ENCODE results near the gene INHBA.

INHBA gene
- total RNA-seq, result 0 reads per million in 3 experiments

- no peak for DNase-seq
Observed at GRCh38 chr7:41702635-41703371, at the start of gene INHBA. Gene INHBA (minus strand): TSS chr7:41703090. CDS start chr7:41700374, 2,716 bp downstream.

DNA sequence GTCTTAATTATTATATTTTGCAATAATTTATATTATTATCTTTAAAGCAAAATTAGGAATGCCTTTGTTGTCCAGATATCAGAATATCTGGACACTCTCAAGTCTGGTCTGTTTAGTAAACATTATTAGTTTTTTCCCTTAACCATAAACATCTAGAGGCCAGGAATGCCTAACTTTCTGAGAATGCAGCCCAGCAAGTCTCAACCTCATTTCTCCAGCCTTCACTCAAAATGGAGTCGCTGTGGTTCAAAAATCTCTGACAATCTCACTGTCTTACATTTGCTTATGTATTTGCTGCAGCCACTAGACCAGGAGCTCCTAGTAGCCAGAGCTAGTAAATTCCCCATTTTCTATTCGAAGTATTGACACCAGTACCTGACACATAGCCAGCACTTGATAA, 49.7 kb upstream of the INHBA start:
- DNase-seq, result no peak

DNA sequence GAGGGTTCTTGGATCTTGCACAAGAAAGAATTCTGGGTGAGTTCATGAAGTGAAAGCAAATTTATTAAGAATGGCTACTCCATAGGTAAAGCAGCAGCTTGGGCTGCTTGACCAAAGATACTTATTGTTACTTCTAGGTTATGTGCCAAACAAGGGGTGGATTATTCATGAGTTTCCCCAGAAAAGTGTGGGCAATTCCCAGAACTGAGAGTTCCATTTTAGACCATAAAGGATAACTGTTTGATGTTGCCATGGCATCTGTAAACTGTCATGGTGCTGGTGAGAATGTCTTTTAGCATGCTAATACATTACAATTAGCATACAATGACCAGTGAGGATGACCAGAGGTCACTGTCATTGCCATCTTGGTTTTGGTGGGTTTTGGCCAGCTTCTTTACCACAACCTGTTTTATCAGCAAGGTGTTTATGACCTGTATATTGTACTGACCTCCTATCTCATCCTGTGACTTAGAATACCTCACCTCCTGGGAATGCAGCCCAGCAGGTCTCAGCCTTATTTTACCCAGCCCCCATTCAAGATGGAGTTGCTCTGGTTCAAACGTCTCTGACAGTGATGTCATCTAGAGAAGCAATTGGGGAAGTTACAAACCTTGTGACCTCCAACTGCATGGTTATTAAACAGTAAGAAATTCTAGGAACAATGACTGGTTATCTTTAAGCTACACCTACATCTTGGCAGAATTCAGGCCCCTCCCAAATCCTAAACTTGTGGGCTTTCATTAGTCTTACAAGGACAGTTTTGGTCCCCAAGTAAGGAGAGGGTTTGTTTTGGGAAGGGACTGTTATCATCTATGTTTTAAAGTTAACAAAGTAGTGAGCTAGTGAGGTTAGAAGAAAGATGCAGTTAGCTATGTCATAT, 48.0 kb upstream of the INHBA start:
- no peak for DNase-seq

DNA sequence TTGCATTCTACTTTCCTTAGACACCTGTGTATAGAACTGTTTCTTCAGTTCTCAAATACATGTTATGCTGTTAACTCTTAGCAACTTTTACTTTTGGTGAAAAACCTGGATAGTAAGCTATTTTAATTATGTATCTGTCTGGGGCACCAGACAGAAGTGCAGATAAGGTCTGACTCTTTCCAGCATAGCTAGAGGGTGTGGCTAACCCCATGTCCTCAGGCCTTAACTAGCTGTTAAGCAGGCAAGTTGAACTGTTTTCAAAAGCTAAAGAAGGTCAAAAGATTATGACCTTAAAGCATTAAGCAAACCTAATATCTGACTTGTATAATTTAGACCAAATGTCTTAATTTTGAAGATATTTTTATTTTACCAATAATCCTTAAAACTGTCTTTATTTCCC, 45.1 kb upstream of the INHBA start:
- DNase-seq, result no peak

- DNase-seq, result no peak
Observed at GRCh38 chr7:41745451-41745850, 42.6 kb upstream of the INHBA start.

DNA sequence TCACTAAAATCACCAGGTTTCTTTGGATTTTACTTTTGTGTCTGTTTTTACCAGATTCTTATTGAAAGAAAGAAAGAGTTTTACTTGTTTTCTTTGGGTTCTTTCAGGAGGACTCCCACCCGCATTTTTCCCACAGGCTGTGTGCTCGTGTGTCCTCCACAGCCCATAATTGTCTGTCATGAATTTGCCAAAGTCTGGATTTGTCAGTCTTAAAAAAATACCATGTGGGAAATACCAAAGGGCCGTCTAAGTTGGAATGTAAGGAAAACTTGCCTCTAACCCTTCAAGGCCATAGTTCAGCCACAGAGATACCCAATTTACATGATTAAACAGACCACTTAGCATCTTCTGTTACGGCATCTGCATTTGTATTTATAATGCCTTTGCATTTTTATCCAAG, 41.3 kb upstream of the INHBA start:
- DNase-seq, result no peak

DNA sequence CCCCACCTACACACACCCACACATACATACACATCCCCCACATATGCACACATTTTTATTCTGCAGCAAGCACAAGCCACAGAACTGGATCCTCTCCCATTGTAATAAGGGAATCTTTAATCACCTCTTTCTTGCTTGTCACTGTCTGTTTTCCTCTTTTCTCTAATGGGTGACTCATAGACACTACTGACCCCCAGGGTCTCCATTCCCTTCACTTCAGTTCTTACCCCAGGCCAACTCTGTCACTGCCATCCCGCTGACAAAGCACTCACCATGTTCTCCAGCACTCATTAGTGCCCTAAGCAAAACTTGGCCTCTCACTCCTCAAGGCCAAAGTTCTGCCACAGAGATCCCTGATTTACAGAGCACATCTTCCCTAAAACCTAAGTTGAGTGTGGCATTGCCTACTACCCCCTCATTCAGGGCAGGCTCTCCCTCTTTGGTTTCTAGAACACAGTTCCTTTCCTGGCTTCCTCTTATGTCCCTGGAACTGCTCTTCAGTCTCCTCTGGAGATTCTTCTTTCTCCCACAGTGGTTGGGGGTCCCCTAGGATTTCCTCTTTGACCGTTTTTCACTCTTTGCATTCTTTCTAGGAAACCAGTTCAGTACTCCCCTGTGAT, 39.6 kb upstream of the INHBA start:
- no peak for DNase-seq

DNA sequence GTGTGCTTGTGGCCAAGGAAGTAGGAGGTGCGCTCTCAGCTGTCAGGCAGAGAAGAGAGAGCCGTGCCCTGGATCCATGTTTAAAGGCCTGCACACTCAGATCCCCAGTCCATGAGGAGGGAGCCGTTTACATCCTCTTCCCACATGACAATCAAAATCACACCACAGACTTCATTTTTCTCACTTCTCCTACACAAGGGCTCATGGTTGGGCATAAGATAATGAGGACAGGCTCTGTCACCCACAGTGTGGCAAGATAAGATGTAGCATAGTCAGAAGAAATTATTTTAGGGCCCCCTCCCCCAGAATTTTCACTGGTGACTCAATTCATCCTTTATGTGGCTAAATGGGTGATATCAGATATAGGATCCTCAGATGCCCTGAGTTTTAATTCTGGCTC, 35.9 kb upstream of the INHBA start:
- DNase-seq, result no peak

GRCh38 chr7:41738336-41738735, 35.4 kb upstream of the INHBA start:
- DNase-seq, result no peak

- no peak for DNase-seq
Observed at GRCh38 chr7:41735206-41735605, 32.3 kb upstream of the INHBA start.

DNA sequence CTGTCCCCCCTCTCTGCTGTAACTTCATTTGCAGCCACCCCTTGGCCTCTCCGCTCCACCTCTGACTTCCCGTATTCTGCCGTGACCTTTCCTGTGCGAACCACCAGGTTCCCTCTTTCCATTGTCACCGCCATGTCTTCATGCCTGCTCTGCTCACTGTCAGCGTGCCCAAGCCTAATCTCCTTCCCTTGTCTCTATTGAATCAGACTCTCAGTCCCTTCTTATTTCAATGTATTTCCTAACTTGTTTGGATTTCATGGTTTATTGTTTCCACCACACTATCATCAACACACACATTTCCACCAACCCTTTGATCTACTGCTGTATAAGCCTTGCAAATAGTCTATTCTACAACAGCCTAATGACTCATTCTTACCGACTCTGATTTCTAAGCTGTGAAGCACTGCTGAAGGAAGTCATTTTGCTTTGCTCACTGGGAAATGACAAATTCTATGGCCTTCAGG, 30.0 kb upstream of the INHBA start:
- DNase-seq, result no peak

DNA sequence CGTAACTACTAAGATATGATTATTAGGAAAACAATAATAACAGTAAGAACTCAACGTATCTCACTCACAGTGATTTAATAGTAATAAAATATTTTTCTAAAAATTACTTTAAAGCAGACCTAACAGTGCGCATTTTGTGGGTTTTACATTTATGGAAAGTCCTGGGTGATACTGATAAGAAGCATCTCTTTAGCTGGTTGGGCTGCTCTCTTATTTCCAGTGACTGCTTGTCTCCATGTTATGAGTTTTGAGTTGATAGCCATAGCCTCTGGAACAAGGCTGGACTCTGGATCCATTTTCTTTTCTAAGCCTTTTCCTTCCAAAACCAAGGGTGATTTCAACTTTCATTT, 29.5 kb upstream of the INHBA start:
- no peak for DNase-seq

GRCh38 chr7:41731493-41732435, 28.9 kb upstream of the INHBA start:
- DNase-seq, result no peak

DNA sequence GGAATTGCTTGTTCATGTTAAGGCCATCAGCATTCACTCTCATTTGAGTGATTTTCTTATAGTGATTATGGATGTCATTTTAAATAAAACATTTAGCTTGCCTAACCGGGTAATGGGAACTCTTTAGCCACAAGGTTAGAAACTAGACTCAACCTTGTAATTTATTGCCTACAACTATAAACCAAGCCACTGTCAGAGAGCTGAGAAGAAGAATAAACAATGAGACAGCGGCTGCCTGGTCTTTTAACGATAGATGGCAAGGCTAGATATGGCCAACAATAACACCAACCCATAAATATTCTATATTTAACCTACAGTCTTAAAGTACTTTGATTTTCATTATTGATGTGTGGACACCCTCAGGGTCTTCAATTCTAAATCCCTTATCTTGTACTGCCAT, 27.8 kb upstream of the INHBA start:
- no peak for DNase-seq

GRCh38 chr7:41730161-41730560, 27.3 kb upstream of the INHBA start:
- DNase-seq, result no peak

DNA sequence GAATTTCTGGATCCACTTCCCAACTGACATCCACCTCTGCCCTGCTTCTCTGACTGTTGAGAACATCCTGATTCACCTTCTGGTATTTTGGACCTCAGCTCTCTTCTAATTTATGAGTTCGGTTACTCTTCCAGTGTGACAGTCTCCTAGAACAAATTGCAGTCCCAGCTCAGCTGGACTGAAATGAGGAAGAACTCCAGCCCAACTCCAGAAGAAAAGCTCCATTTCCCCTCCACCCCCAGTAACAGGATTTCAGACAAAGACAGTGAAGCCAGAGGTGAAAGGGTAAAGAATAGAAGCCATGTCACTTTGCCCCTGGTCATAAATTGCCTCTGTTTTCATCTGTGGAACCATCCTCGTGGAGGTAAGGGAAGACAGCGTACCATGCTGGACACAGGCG, 26.2 kb upstream of the INHBA start:
- DNase-seq, result no peak

DNA sequence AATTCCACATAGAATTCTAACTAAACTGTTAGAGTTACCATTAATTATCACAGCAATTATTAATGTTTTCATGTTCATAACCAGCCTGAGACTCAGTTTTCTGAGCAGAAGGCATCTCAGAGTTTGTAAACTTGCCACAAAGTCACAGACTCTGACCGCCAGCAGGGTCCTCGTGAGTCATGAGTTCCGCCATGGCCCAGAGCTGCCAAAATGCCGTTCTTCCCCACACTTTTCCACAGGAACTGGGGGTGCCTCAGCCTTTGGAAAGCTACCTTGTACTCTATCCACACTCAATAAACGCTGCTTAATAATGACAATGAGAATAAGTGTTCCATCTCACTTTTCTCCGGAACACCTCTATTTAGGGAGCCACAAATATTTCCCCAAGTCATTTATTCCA, 22.1 kb upstream of the INHBA start:
- no peak for DNase-seq

DNA sequence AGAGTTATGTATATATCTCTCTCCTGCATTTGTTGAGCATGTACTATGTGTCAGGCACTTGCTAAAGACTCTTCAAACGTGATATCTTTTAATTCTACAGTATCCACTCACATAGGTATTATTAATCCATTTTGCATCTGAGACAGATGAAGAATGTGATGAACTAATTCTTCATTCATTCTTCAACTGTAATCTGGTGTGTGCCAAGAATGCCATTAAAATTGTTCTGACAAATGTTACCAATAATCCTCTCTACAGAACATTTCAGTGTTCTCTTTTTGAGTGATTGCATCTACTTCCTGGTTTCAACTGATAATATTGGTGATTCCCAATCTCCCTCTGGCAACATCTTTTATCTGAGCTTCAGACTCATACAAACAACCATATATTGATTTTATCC, 18.0 kb upstream of the INHBA start:
- DNase-seq, result no peak

DNA sequence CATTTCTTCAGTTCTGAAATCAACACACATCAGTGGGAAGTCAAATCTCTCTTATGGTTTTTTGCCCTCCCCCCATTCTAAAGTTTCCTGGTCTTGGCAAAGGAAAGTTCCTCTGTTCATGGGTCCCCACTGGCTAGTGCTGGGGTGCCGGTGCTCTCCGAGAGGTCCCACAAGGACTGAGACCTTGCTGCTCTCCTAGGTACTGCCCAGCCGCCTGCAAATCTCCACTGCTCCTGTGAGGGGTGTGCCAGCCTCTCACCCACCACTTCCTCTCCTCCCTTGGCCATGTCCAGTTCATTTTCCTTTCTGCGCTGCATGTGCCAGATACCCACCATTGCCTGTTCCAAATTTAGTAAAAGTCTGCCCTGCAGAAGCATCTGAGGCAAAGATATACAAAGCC, 17.2 kb upstream of the INHBA start:
- no peak for DNase-seq

DNA sequence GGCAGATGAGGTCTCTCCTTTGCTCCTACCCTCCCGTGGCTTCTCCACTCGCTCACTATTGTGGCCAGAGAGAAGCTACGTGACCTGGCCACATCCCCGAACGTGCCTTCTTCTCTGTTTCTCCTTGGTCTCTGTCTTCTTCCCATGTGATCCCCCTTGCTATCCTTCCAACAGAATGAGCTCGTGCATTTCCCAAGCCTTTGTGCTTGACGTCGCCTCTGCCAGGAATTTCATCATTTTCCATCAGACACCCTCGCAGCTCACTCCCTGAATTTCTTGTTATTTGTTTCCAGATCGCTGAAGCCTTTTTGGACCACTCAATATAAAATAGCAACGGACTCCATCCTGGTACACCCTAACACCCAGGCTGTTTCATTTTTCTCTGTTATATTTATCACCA, 13.8 kb upstream of the INHBA start:
- no peak for DNase-seq

DNA sequence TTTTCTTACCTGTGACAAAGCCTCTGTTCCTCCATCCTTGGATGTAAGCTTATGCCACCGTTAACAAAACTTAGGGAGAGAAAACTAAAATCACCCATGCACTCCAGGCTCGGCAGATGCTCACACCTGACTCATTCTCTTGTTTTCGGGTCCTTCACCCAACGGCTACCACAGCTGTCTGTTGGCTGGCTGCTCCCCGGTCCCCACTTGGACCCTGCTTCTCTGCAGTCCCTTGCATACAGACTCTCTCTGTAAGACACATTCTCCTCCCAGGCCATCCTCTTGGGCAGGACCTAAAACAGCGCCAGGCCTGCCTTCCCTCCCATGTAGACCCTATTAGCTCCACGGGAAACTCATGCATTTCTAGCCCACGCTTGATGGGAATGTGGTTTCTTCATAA, 12.1 kb upstream of the INHBA start:
- no peak for DNase-seq

GRCh38 chr7:41711283-41712064, 8.6 kb upstream of the INHBA start:
- DNase-seq, result no peak

Measured in central memory CD4-positive, alpha-beta T cell (primary cell).